GM19438 (cell line): Measurements from ENCODE around the gene RASSF9.

ENCODE experiments used
- ATAC-seq: cut with Tn5 transposase; IDR thresholded peaks from one replicate; pipeline ENCODE4 v1.9.1; 2021; ENCODE audit warnings: low read depth; ENCODE audit not compliant: unreplicated experiment

The RASSF9 gene

GRCh38 chr12:85823436-85824180 lies 12.6 kb downstream of the RASSF9 start:
- no peak for ATAC-seq

DNA sequence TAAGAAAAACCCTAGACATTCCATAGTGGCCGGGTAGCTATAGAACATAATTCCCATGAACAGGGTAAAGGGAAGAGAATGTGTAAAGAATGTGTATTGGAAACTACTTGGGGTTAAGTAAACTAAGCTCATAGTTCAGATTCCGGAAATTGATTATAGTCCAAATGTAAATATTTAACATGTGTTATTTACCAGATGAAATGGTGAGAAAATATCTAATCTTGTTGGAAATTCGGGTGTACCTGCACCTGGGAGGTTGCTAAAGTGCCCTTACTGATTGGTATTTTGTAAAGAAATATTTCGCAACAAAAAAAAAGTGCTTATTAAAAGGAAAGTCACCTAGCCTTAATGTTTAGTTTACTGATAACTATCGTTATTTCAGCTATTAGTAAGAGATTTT lies 14.4 kb downstream of the RASSF9 start:
- ATAC-seq: no peak

GRCh38 chr12:85821206-85821605 lies 15.0 kb downstream of the RASSF9 start:
- ATAC-seq: no peak

DNA sequence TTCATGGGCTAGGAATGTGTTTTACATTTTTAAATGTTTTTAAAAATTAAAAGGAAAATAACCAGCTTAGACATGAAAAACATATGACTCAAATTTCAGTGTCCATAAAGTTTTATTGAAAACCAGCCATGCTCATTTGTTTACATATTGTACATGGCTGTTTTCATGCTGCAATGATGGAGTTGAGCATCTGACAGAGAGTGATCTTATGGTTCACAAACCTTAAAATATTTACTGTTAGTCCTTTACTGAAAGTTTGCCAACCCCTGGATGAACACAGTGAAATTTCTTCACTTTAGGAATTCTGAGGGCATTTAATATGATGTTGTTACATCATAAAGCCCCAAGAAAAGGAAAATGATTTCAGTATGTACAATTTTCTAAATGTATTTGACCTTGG lies 16.1 kb downstream of the RASSF9 start:
- no peak for ATAC-seq

DNA sequence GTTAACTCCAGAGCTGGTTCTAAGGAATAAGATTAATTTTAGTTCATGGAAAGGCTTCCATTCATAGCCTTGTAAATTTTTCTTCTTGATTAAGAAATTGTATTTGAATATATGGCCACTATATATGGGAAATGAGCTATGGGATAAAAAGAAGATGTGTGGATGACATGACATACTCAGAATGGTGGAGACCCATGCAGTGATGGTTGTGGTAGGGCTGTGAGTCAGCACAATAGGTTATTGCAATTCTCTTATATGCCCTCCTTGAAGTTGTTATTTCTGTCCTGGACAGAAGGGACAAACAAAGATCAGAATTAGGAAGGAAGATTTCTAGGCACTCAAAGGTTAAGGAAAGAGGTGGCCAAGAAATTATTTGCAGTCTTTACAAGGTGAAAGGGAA lies 21.5 kb downstream of the RASSF9 start:
- ATAC-seq: no peak

DNA sequence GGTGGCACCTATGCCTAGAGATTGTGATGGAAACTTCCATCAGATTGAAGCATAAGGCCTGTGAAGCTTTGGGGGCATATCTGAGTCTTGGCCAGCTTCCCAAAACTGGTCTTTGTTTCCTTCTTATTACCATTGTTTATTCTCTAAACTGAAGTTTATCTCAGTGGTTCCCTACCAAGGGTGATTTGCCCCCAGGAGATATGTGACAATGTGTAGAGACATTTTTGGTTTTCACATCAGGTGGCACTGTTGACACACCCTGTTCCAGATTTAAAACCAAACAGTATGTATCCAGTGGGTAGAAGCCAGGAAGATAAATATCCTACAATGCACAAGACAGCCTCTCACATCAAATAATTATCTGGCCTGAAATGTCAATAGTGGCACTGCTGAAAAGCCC lies 22.1 kb downstream of the RASSF9 start:
- no peak for ATAC-seq

GRCh38 chr12:85809500-85809899 lies 26.7 kb downstream of the RASSF9 start:
- no peak for ATAC-seq

- no peak for ATAC-seq
Observed at GRCh38 chr12:85807730-85808129, 28.5 kb downstream of the RASSF9 start.

- ATAC-seq: no peak
Observed at GRCh38 chr12:85805654-85806053, 30.6 kb downstream of the RASSF9 start.

- ATAC-seq: no peak
Observed at GRCh38 chr12:85804663-85805062, 31.5 kb downstream of the RASSF9 start.

- ATAC-seq: no peak
Observed at GRCh38 chr12:85803923-85804322, 32.3 kb downstream of the RASSF9 start.

DNA sequence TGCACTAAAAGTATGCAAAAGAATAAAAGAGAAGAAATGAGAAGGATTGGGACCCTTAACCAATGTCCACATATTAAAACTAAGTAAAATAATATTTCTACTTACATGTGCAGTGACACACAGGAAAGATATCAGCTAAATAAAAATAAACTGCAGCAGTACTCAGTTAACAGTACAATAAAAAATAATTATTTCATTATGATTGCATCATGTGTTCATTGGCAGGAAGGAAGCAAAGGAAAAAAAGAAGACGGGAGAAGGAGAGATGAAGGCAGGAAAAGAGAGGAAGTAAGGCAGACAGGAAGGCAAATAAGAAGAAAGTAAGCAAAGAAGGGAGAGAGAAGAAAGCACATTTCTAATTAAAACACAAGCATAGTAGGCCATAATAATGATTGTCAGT lies 33.0 kb downstream of the RASSF9 start:
- ATAC-seq: no peak

- no peak for ATAC-seq
Observed at GRCh38 chr12:85798122-85798521, 38.1 kb downstream of the RASSF9 start.

- ATAC-seq: no peak
Observed at GRCh38 chr12:85796001-85796400, 40.2 kb downstream of the RASSF9 start.

DNA sequence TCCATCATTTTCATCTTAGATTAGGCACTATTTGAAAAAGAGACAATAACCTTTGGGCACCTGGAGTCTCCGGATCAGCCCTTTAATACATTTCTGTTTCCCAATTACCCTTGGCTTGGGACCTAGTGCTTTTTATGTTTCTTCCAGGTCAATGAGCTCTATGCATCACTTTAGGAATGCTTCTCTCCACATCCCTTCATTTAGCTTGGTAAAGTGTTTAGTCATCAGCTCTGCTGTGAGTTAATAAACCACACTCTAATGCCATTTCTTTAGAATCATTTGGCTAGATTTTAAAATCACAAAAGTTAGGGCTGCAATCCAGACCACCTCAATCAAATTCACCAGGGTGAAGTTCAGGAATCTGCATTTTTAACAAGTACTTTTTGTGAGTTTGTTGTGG lies 41.7 kb downstream of the RASSF9 start:
- no peak for ATAC-seq

GRCh38 chr12:85784096-85784720 lies 52.0 kb downstream of the RASSF9 start:
- ATAC-seq: no peak

- ATAC-seq: no peak
Observed at GRCh38 chr12:85782711-85783110, 53.5 kb downstream of the RASSF9 start.

DNA sequence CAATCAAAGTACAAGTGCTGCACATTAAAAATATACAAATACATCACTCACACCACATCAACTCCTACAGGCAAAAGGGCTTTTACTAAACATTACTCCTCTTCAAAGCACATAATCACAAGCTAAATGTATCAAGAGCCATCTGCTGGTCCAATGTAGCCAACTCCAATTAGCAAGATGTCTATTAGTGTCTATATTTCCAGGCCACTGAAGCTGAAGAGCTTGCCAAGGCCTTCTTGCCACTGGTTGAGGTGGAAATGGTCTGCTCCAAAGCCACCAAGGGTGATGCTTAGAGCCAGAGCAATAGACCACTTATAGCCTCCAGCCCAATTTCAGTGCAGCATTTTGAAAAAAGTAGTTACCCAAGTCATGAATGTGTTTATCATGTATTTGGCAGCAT lies 54.4 kb downstream of the RASSF9 start:
- ATAC-seq: no peak

GRCh38 chr12:85779768-85780167 lies 56.4 kb downstream of the RASSF9 start:
- no peak for ATAC-seq

DNA sequence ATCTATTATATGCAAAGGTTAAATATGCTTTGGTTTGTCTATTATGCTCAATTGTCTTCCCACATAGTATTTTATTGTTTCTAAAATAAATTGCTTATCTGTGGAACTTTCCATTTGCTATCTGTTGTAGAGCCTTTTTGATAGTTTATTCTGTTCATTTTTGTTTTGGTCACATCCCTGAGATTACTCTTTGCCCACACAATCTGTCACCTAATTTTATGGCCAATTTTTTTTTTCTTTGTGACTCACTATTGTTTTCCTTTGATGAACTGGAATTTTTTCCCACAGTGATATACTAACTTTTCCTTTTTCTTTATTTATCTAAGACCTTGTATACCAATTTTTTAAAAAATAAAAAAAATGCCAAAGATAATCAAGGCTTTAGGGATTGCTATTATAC lies 61.1 kb downstream of the RASSF9 start:
- ATAC-seq: no peak

GRCh38 chr12:85765453-85765869 lies 70.7 kb downstream of the RASSF9 start:
- no peak for ATAC-seq

GRCh38 chr12:85759623-85760022 lies 76.6 kb downstream of the RASSF9 start:
- ATAC-seq: no peak
